HG03139 (cell line): ENCODE measurements around the gene RRP36.
"Not testable (repeated sequence)": the region's sequence is repeated elsewhere in the genome, so short reads cannot be mapped to it uniquely, and the experiment has no call there.

Source experiments
- ATAC-seq: cut with Tn5 transposase; IDR thresholded peaks from one replicate; pipeline ENCODE4 v1.9.1; 2021; ENCODE audit not compliant: unreplicated experiment

The RRP36 gene

GRCh38 chr6:43021270-43022047 is at the start of gene RRP36:
RRP36 (plus strand) TSS chr6:43021623; CDS start chr6:43021655, 32 bp downstream.
- ATAC-seq = peak; percentile 69

- no peak for ATAC-seq
These were observed 49.6 kb upstream of the RRP36 start for GRCh38 chr6:42971746-42972327.

GRCh38 chr6:42973926-42974325 is 47.5 kb upstream of the RRP36 start:
- no peak for ATAC-seq

- no peak for ATAC-seq
These were observed 46.4 kb upstream of the RRP36 start for GRCh38 chr6:42974919-42975505.

- ATAC-seq = peak; percentile 15
These were observed 43.0 kb upstream of the RRP36 start for GRCh38 chr6:42978487-42978838.

GRCh38 chr6:42978839-42979522 is 42.4 kb upstream of the RRP36 start, which contains the start of gene PEX6:
PEX6 (minus strand) TSS chr6:42979181; CDS start chr6:42979150, 31 bp downstream.
- ATAC-seq = peak; percentile 84

GRCh38 chr6:42979523-42980177 is 41.8 kb upstream of the RRP36 start:
- peak; percentile 7 for ATAC-seq

- ATAC-seq = no peak
These were observed 39.6 kb upstream of the RRP36 start for GRCh38 chr6:42981836-42982235.

- peak; percentile 87 for ATAC-seq
These were observed 37.2 kb upstream of the RRP36 start, which contains the start of gene PPP2R5D for GRCh38 chr6:42984001-42984923. PPP2R5D (plus strand) TSS chr6:42984570; CDS start chr6:42984678, 108 bp downstream.

GRCh38 chr6:42984924-42985475 is 36.4 kb upstream of the RRP36 start:
- ATAC-seq = no peak

- no peak for ATAC-seq
These were observed 33.6 kb upstream of the RRP36 start for GRCh38 chr6:42987533-42988451.

GRCh38 chr6:42988486-42989020 is 32.9 kb upstream of the RRP36 start:
- no peak for ATAC-seq

GRCh38 chr6:42989923-42990322 is 31.5 kb upstream of the RRP36 start:
- ATAC-seq = no peak

- ATAC-seq = no peak
These were observed 28.0 kb upstream of the RRP36 start for GRCh38 chr6:42993445-42993844.

GRCh38 chr6:42996513-42996912 is 24.9 kb upstream of the RRP36 start:
- ATAC-seq = no peak

- not testable (repeated sequence) for ATAC-seq
These were observed 23.2 kb upstream of the RRP36 start for GRCh38 chr6:42998205-42998604.

GRCh38 chr6:43001843-43002242 is 19.6 kb upstream of the RRP36 start:
- ATAC-seq = no peak

- ATAC-seq = no peak
These were observed 15.6 kb upstream of the RRP36 start for GRCh38 chr6:43005844-43006243.
